Loucy (cell line): ENCODE data around the gene VCL.

Experiments used
- H2AFZ ChIP-seq: fragments of 200-600 bp; sonication (generic); 2 replicates; pipeline ENCODE4 v1.6.0; 2016; ENCODE audit warnings: antibody characterized with exemption, mild to moderate bottlenecking, low read length, moderate library complexity
- H3F3A ChIP-seq: fragments of 200-600 bp; 2 replicates; pipeline ENCODE4 v1.6.0; 2016; ENCODE audit warnings: antibody characterized with exemption, low read depth, mild to moderate bottlenecking
- H3K27me3 ChIP-seq: fragments of 200-600 bp; sonication (generic); 2 replicates; pipeline ENCODE4 v1.6.1; 2014; ENCODE audit warnings: low read length, mild to moderate bottlenecking; ENCODE audit not compliant: insufficient read depth, poor library complexity, severe bottlenecking
- H3K36me3 ChIP-seq: fragments of 200-600 bp; sonication (generic); 2 replicates; pipeline ENCODE4 v1.6.1; 2016; ENCODE audit warnings: low read length; ENCODE audit not compliant: insufficient read depth
- H3K4me1 ChIP-seq: fragments of 200-600 bp; sonication (generic); 2 replicates; pipeline ENCODE4 v1.5.1; 2014; ENCODE audit warnings: low read length, mild to moderate bottlenecking; ENCODE audit not compliant: insufficient read depth, poor library complexity, severe bottlenecking
- H3K4me2 ChIP-seq: fragments of 200-600 bp; sonication (generic); 2 replicates; pipeline ENCODE4 v1.6.0; 2014; ENCODE audit warnings: antibody characterized with exemption, low read length, low read depth, mild to moderate bottlenecking; ENCODE audit not compliant: poor library complexity, severe bottlenecking
- H3K4me3 ChIP-seq: fragments of 200-600 bp; sonication (generic); 2 replicates; pipeline ENCODE4 v1.5.1; 2014; ENCODE audit warnings: low read length, mild to moderate bottlenecking, mixed read lengths; ENCODE audit not compliant: poor library complexity, severe bottlenecking
- H3K79me2 ChIP-seq: fragments of 200-600 bp; sonication (generic); 2 replicates; pipeline ENCODE4 v1.6.1; 2014; ENCODE audit warnings: low read length; ENCODE audit not compliant: insufficient read depth
- H3K9ac ChIP-seq: fragments of 200-600 bp; sonication (generic); 2 replicates; pipeline ENCODE4 v1.6.0; 2014; ENCODE audit warnings: mild to moderate bottlenecking, low read depth, low read length, moderate library complexity; ENCODE audit not compliant: poor library complexity, severe bottlenecking
- H3K9me2 ChIP-seq: fragments of 200-600 bp; sonication (generic); replicated peaks from 2 replicates; pipeline ENCODE4 v1.6.1; 2016; ENCODE audit warnings: low read depth, low read length, mixed read lengths
- H3K9me3 ChIP-seq: fragments of 200-600 bp; sonication (generic); 2 replicates; pipeline ENCODE4 v1.6.1; 2014; ENCODE audit warnings: mild to moderate bottlenecking, antibody characterized with exemption, low read length, low read depth; ENCODE audit not compliant: insufficient read depth
- H4K20me1 ChIP-seq: fragments of 200-600 bp; sonication (generic); 2 replicates; pipeline ENCODE4 v1.6.0; 2014; ENCODE audit warnings: antibody characterized with exemption, low read length, mild to moderate bottlenecking; ENCODE audit not compliant: insufficient read depth, poor library complexity, severe bottlenecking
- EZH2phosphoT487 ChIP-seq: fragments of 200-600 bp; IDR thresholded peaks from 2 replicates; pipeline ENCODE4 v1.6.1; 2018; ENCODE audit warnings: antibody characterized with exemption, mild to moderate bottlenecking, moderate library complexity, borderline replicate concordance
- TF ChIP-seq, protein P1 (sequence below): fragments of 200-600 bp; sonication (generic); conservative IDR thresholded peaks from 2 replicates; pipeline ENCODE4 v1.5.1; 2014; ENCODE audit warnings: mild to moderate bottlenecking, antibody characterized with exemption, low read length

VCL gene

DNA sequence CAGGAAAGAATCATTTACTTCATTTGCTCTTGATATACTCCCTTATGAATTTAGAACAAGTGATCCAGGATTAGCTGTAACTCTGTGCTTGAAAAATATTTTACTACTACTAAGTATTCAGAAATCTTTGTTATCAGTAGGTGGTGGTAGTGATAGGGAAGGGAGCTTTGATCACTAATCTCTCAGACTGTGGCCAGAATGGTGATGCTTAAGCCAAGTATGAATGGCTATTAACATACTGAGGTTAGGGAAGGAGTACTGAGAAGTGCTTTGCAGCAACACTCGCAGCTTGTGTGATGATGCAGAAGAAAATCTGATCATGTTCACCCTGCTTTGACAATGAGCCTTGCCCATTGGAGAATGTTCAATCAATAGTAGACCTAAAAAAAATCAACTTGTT lies 123.5 kb downstream of the VCL start:
- H3K27me3 ChIP-seq: no peaks in the 10 kb centered on the region
- H2AFZ ChIP-seq: no peak overlapping the region
- peaks cover 91% of the 10 kb centered on the region for H3K36me3 ChIP-seq
- TF ChIP-seq, protein P1, sequence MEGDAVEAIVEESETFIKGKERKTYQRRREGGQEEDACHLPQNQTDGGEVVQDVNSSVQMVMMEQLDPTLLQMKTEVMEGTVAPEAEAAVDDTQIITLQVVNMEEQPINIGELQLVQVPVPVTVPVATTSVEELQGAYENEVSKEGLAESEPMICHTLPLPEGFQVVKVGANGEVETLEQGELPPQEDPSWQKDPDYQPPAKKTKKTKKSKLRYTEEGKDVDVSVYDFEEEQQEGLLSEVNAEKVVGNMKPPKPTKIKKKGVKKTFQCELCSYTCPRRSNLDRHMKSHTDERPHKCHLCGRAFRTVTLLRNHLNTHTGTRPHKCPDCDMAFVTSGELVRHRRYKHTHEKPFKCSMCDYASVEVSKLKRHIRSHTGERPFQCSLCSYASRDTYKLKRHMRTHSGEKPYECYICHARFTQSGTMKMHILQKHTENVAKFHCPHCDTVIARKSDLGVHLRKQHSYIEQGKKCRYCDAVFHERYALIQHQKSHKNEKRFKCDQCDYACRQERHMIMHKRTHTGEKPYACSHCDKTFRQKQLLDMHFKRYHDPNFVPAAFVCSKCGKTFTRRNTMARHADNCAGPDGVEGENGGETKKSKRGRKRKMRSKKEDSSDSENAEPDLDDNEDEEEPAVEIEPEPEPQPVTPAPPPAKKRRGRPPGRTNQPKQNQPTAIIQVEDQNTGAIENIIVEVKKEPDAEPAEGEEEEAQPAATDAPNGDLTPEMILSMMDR: no peak
- no peak for TF ChIP-seq EZH2phosphoT487
- H3K4me1 ChIP-seq: no peaks in the 10 kb centered on the region
- no peak overlapping the region for H3K9ac ChIP-seq
- no peaks in the 10 kb centered on the region for H3F3A ChIP-seq
- no peaks in the 10 kb centered on the region for H3K9me2 ChIP-seq
- H4K20me1 ChIP-seq: no peaks in the 10 kb centered on the region
- H3K79me2 ChIP-seq: no peaks in the 10 kb centered on the region
- no peak overlapping the region for H3K4me3 ChIP-seq
- no peak overlapping the region for H3K4me2 ChIP-seq
- no peaks in the 10 kb centered on the region for H3K9me3 ChIP-seq

DNA sequence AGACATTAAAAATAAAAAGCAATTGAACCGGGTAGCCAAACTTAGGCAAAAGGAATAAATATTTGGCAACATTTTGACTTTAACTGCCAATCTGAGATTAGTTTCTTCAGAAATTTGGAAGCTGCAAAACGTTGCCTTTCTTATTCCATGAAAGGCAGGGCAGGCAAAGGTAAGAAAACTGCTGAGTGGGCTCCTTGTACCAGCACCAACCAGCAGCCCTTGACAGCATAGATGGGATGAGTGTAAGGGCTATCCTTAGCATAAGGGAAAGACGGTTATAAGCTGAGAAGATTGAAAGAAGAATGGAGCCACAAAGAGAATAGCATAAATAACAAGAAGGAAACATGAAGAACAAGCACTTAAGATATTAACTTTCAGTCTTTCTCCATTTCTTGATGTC lies 124.1 kb downstream of the VCL start:
- no peak overlapping the region for H3K4me3 ChIP-seq
- H3K9ac ChIP-seq: no peak overlapping the region
- no peaks in the 10 kb centered on the region for H3F3A ChIP-seq
- no peaks in the 10 kb centered on the region for H3K27me3 ChIP-seq
- H3K36me3 ChIP-seq: peaks cover 91% of the 10 kb centered on the region
- H3K4me2 ChIP-seq: no peak overlapping the region
- no peaks in the 10 kb centered on the region for H3K4me1 ChIP-seq
- H4K20me1 ChIP-seq: no peaks in the 10 kb centered on the region
- H2AFZ ChIP-seq: no peak overlapping the region
- H3K9me3 ChIP-seq: no peaks in the 10 kb centered on the region
- TF ChIP-seq, protein P1: no peak
- TF ChIP-seq EZH2phosphoT487: no peak
- H3K9me2 ChIP-seq: no peaks in the 10 kb centered on the region
- no peaks in the 10 kb centered on the region for H3K79me2 ChIP-seq

DNA sequence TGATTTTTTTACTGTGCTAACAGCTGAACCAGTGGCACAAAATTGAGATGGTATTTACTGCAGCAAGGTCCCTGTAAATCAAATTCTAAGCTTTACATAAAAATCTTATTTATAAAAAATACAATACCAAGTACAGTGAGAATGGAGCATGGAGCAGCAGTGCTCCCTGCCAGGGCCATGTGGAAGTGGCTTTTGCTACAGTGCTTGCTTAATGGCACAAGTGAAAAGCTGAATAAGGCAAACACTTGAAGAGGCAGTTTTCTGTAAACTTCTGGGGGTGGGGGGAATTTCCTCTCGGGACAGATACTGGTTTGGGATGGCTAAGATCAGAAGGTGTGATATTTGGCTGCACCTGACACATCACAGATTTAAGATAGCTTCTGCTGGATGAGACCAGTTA lies 125.2 kb downstream of the VCL start:
- Histone ChIP-seq H3K4me2 (no peak overlapping the region), H3K79me2 (no peaks in the 10 kb centered on the region), H3K36me3 (peaks cover 87% of the 10 kb centered on the region), H3K9me2 (no peaks in the 10 kb centered on the region), H3F3A (no peaks in the 10 kb centered on the region), H4K20me1 (no peaks in the 10 kb centered on the region), H2AFZ (no peak overlapping the region), H3K4me3 (no peak overlapping the region), H3K27me3 (no peaks in the 10 kb centered on the region), H3K9me3 (no peaks in the 10 kb centered on the region), H3K4me1 (no peaks in the 10 kb centered on the region), H3K9ac (no peak overlapping the region)
- TF ChIP-seq, protein P1: no peak
- no peak for TF ChIP-seq EZH2phosphoT487
